ENCODE data around the gene CYP4F12.

CYP4F12 gene

DNA sequence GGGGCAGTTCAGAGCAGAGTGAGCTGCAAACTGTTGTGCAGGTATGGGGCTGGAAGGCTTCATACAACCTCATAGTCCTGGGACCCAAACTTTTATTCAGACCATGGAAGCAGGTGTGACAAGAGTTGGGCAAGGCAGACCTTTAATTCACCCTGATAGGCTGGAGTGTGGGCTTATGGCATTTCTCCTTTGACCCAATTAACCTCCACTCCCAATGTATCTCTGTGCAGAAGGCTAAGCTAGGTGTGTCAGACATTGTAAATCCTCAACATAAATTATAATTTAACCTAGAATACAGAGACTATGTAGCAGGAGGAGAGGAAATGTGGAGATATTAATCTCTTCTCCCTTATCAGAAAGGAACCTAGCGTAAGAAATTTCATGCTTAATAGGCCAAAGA, 42.8 kb downstream of the CYP4F12 start:
- DNase-seq: no peak

- DNase-seq: no peak
These were observed 44.9 kb downstream of the CYP4F12 start for GRCh38 chr19:15717809-15718208.

- DNase-seq: no peak
These were observed 48.4 kb downstream of the CYP4F12 start for GRCh38 chr19:15721268-15721667.

DNA sequence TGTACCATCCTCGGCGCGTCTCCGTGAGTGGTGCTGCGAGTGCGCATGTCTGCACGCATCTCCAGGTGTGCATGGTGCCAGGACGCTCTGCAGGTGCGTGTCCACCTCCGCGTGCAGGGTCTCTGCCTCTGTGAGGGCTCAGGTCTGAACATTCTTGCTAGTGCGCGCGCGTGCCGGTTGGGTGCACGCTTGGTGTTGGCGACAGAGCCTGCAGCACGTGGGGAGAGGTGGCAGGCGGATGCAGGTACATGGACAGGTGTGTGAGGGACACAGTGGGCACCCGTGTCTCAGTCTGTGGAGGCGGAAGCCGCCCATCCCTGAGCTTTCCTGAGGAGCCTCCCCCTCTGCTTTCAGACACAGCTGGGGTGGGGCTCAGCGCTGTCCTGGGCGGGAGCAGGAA, 50.1 kb downstream of the CYP4F12 start:
- DNase-seq: no peak

GRCh38 chr19:15727724-15728123, 54.8 kb downstream of the CYP4F12 start, which contains the start of gene OR10H2:
TSS of gene OR10H2 (plus strand) at chr19:15728024. CDS start at chr19:15728044, 20 bp downstream.
- no peak for DNase-seq

DNA sequence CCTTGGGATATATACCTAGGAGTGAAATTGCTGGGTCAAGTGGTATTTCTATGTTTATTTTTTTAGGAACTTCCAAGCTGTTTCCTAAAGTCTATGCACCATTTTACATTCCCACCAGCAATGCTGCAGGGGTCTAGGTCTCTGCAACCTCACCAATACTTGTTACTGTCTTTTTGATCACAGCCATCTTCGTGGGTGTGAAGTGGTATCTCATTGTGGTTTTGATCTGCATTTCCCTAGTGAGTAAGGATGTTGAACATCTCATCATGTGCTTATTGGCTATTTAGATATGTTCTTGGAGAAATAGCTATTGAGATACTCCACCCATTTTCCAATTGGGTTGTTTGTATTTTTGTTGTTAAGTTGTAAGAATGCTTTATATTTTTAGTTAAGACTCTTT, 57.7 kb downstream of the CYP4F12 start:
- no peak for DNase-seq

DNA sequence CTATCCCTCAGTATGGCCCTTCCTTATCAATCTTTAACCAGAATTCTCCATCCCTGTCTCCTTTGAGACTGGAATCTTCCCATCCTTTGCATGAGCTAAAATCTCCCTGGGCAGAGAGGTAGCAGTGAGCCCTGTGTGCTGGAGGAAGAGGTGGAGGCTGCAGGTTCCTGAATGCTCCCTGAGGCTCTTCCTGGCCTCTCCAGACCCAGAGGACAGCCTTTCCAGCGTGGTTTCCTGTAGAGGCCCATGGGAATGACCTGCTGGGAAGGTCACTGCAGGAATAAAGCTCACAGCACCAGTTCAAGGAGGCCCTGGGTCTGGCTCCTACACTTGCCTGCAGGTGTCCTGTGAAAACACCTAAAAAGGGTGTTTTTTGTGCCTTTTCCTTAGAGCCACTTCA, 59.5 kb downstream of the CYP4F12 start:
- DNase-seq: no peak

DNA sequence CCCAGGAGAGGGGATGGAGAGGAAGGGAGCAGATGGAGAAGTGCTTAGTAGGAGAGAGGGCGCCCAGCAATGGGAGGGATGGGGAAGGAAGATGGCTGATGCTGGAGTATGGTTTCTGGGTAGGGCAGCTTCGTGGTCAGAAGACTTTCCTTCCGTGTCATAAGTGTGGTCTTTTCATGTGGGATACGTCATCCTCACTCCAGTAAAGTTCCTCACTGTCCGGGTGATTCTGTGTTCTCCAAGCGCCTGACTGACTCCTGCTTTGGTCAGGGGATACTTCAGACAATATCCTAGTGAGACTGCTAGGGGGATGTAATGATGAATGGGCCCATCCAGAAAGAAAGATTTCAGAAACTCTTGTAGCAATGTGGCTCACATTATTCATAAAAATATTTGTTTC, 61.0 kb downstream of the CYP4F12 start:
- DNase-seq: no peak

GRCh38 chr19:15737722-15738121, 64.8 kb downstream of the CYP4F12 start, which contains the start of gene OR10H3:
TSS of gene OR10H3 (plus strand) at chr19:15737985. CDS start at chr19:15741393, 3,408 bp downstream.
- no peak for DNase-seq

- no peak for DNase-seq
These were observed 67.9 kb downstream of the CYP4F12 start for GRCh38 chr19:15740785-15741184.
